Activated CD8-positive, alpha-beta memory T cell treated with anti-CD3 and anti-CD28 coated beads for 24 hours (primary cell): Measurements from ENCODE around the gene SLC19A2.
"Not testable (repeated sequence)": the region's sequence is repeated elsewhere in the genome, so short reads cannot be mapped to it uniquely, and the experiment has no call there.

ENCODE experiments used
- DNase-seq: peaks from one replicate; pipeline ENCODE4 v3.0.0-alpha.2; 2020

Gene SLC19A2

GRCh38 chr1:169485431-169486280 is at the start of gene SLC19A2:
TSS of gene SLC19A2 (minus strand) at chr1:169485944. CDS start at chr1:169485766, 178 bp downstream.
- peak; percentile 94 for DNase-seq

- no peak for DNase-seq
Observed at GRCh38 chr1:169534653-169535052, 48.9 kb upstream of the SLC19A2 start.

GRCh38 chr1:169533528-169534190 is 47.9 kb upstream of the SLC19A2 start:
- not testable (repeated sequence) for DNase-seq

- DNase-seq, result no peak
Observed at GRCh38 chr1:169530448-169530847, 44.7 kb upstream of the SLC19A2 start.

GRCh38 chr1:169529068-169529642 is 43.4 kb upstream of the SLC19A2 start:
- DNase-seq, result no peak

- DNase-seq, result no peak
Observed at GRCh38 chr1:169528215-169529067, 42.7 kb upstream of the SLC19A2 start.

- no peak for DNase-seq
Observed at GRCh38 chr1:169527451-169528214, 41.9 kb upstream of the SLC19A2 start.

GRCh38 chr1:169527001-169527400 is 41.3 kb upstream of the SLC19A2 start:
- DNase-seq, result no peak

GRCh38 chr1:169526120-169526832 is 40.5 kb upstream of the SLC19A2 start:
- no peak for DNase-seq

- DNase-seq, result no peak
Observed at GRCh38 chr1:169525391-169525790, 39.6 kb upstream of the SLC19A2 start.

GRCh38 chr1:169523904-169524303 is 38.2 kb upstream of the SLC19A2 start:
- no peak for DNase-seq

- no peak for DNase-seq
Observed at GRCh38 chr1:169521226-169521625, 35.5 kb upstream of the SLC19A2 start.

GRCh38 chr1:169517558-169518186 is 31.9 kb upstream of the SLC19A2 start:
- DNase-seq, result no peak

- no peak for DNase-seq
Observed at GRCh38 chr1:169515641-169516040, 29.9 kb upstream of the SLC19A2 start.

GRCh38 chr1:169514566-169515270 is 29.0 kb upstream of the SLC19A2 start:
- DNase-seq, result no peak

GRCh38 chr1:169513208-169513607 is 27.5 kb upstream of the SLC19A2 start:
- DNase-seq, result no peak

GRCh38 chr1:169511316-169512005 is 25.7 kb upstream of the SLC19A2 start:
- no peak for DNase-seq

GRCh38 chr1:169510060-169510459 is 24.3 kb upstream of the SLC19A2 start:
- DNase-seq, result no peak

GRCh38 chr1:169509354-169509753 is 23.6 kb upstream of the SLC19A2 start:
- no peak for DNase-seq
